ENCODE results near the gene RNF130. TPM values are rescaled to one million over a fixed set of nuclear protein-coding genes. Genes with fewer than 3 reads are reported as not detected.

The RNF130 gene
- total and polyA plus RNA-seq, 2 of the 13 experiments (the other 11 are each of a cell fraction or from before 2014, with no cell fraction given) = 28.2 to 28.3 TPM

DNA sequence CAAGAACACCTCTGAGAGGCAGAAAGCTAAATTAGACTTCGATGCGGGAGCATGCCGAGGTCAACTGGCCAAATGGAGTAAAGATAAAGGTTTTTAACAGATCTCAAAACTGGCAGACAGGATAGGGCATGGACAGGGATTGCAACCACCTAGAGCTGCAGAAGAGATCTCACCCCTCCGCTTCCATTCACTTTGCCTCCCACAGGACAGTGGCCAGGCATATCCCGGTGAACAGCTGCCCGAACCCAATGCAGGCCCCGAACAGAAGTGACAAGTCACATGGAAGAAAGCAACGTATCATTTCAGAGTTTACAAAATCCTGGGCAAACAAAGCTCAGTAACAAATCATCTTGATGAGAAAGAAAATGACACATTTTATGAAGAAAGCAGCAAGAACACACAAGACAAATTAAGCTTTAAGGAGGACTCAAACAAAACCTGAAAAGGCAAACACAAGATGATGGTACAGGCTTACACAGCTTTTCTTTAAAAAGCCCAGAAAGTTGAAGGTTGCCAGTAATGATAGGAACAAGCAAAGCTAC, 18.4 kb downstream of the RNF130 start:
- intact Hi-C loops (cut with micrococcal nuclease; ENCODE audit: unreplicated experiment) (no loop called here), in situ Hi-C loops (cut with HindIII; ENCODE audit: extremely low pct_ligation_motif_present, low pct_unique_long_range_greater_than_20kb) (no loop called here)
- Histone ChIP-seq H3K4me3 (replicated peaks in 1 of 3; ENCODE audit: insufficient read depth in 1 of 3, low read depth in 2 of 3, low read length in 3 of 3) (no peak overlapping the region), H3K4me2 (ENCODE audit: low read depth, low read length) (no peak overlapping the region), H4K20me1 (ENCODE audit: insufficient read depth, low read length) (no peaks in the 10 kb centered on the region; the same call in 1 of the 2 replicates), H3K27ac (ENCODE audit: extremely low read length, insufficient read depth, low read length) (no peak overlapping the region), H2AFZ (ENCODE audit: low read length) (no peak overlapping the region), H3K36me3 (replicated peaks in 1 of 2; ENCODE audit: control insufficient read depth in 1 of 2, insufficient read depth in 2 of 2, low read length in 2 of 2) (no peaks in the 10 kb centered on the region), H3K9me3 (ENCODE audit: low read length) (no peaks in the 10 kb centered on the region), H3K9ac (ENCODE audit: insufficient read depth, low read depth, low read length) (no peak overlapping the region), H3K4me1 (ENCODE audit: insufficient read depth, low read length) (peaks cover 24% of the 10 kb centered on the region), H3K27me3 (ENCODE audit: control insufficient read depth in 1 of 2, insufficient read depth in 2 of 2, low read length in 2 of 2) (no peaks in the 10 kb centered on the region), H3K79me2 (ENCODE audit: insufficient read depth, low read length) (peaks cover 3% of the 10 kb centered on the region)
- BruUV-seq (replicated peaks) = no TSS peak
- ATAC-seq (no peak), DNase-seq (ENCODE audit: low spot score) (no peak), FAIRE-seq (no peak)
- TF ChIP-seq, protein P1, sequence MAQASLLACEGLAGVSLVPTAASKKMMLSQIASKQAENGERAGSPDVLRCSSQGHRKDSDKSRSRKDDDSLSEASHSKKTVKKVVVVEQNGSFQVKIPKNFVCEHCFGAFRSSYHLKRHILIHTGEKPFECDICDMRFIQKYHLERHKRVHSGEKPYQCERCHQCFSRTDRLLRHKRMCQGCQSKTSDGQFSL (CRISPR knock-in tag; IDR thresholded peaks at IDR 0.05) = no peak
- TF ChIP-seq ZNF326 (CRISPR knock-in tag; IDR thresholded peaks at IDR 0.05; ENCODE audit: borderline replicate concordance) (no peak), ZNF558 (CRISPR knock-in tag; IDR thresholded peaks at IDR 0.05; ENCODE audit: borderline replicate concordance) (no peak), ZSCAN22 (CRISPR knock-in tag; IDR thresholded peaks at IDR 0.05) (no peak), ZFX (CRISPR knock-in tag; IDR thresholded peaks at IDR 0.05; ENCODE audit: low read depth) (no peak), ZNF12 (CRISPR knock-in tag; IDR thresholded peaks at IDR 0.05) (no peak), ZNF768 (CRISPR knock-in tag; IDR thresholded peaks at IDR 0.05) (no peak), KDM5A (IDR thresholded peaks at IDR 0.05; ENCODE audit: borderline replicate concordance, low read length) (no peak), ZNF552 (CRISPR knock-in tag; IDR thresholded peaks at IDR 0.05; ENCODE audit: borderline replicate concordance) (no peak), RXRB (CRISPR knock-in tag; IDR thresholded peaks at IDR 0.05; ENCODE audit: borderline replicate concordance) (no peak), THAP11 (CRISPR knock-in tag; IDR thresholded peaks at IDR 0.05) (no peak), HNF4G (IDR thresholded peaks at IDR 0.05; ENCODE audit: borderline replicate concordance, low read depth, low read length) (no peak), HNF4G (CRISPR knock-in tag; IDR thresholded peaks at IDR 0.05; ENCODE audit: borderline replicate concordance, low read depth) (no peak), GABPB1 (CRISPR knock-in tag; IDR thresholded peaks at IDR 0.05) (no peak), ZNF616 (CRISPR knock-in tag; IDR thresholded peaks at IDR 0.05; ENCODE audit: low read depth) (no peak), ZNF33B (CRISPR knock-in tag; IDR thresholded peaks at IDR 0.05) (no peak), PHF21A (CRISPR knock-in tag; IDR thresholded peaks at IDR 0.05) (no peak), RFX5 (IDR thresholded peaks at IDR 0.05; ENCODE audit: low read depth, low read length) (no peak), AHR (CRISPR knock-in tag; IDR thresholded peaks at IDR 0.05) (no peak)
- TF ChIP-seq, protein P2, sequence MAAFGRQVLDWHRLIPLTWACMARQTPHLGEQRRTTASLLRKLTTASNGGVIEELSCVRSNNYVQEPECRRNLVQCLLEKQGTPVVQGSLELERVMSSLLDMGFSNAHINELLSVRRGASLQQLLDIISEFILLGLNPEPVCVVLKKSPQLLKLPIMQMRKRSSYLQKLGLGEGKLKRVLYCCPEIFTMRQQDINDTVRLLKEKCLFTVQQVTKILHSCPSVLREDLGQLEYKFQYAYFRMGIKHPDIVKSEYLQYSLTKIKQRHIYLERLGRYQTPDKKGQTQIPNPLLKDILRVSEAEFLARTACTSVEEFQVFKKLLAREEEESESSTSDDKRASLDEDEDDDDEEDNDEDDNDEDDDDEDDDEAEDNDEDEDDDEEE (CRISPR knock-in tag; IDR thresholded peaks at IDR 0.05) = no peak
- TF ChIP-seq, protein P3, sequence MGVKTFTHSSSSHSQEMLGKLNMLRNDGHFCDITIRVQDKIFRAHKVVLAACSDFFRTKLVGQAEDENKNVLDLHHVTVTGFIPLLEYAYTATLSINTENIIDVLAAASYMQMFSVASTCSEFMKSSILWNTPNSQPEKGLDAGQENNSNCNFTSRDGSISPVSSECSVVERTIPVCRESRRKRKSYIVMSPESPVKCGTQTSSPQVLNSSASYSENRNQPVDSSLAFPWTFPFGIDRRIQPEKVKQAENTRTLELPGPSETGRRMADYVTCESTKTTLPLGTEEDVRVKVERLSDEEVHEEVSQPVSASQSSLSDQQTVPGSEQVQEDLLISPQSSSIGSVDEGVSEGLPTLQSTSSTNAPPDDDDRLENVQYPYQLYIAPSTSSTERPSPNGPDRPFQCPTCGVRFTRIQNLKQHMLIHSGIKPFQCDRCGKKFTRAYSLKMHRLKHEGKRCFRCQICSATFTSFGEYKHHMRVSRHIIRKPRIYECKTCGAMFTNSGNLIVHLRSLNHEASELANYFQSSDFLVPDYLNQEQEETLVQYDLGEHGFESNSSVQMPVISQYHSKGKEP (CRISPR knock-in tag; IDR thresholded peaks at IDR 0.05) = no peak
- ChIA-PET POLR2A (no interaction called here), CTCF (ENCODE audit: low intra/inter-chr PET ratio, low total read pairs) (no interaction called here)
- 95% methylated on average over 8 of the region's 8 CpGs for whole genome bisulfite sequencing (ENCODE audit: low lambda C conversion rate)
